H1 (cell line): Measurements from ENCODE around the gene FAM120C. TPM values are rescaled to one million over a fixed set of nuclear protein-coding genes. Genes with fewer than 3 reads are reported as not detected.

Experiments
- CHD1 ChIP-seq: IDR thresholded peaks from 2 replicates; pipeline ENCODE4 v1.6.1; 2012; ENCODE audit warnings: low read depth, low read length, improper control_type of control experiment
- CTCF ChIP-seq, 3 experiments: IDR thresholded peaks; 1 replicate in 2 of 3; 2 replicates in 1 of 3; pipeline versions ENCODE4 v1.5.1 to v1.6.1; 2011; ENCODE audit warnings: low read length in 3 of 3, mild to moderate bottlenecking in 3 of 3, inconsistent platforms in 2 of 3, low read depth in 1 of 3, moderate library complexity in 1 of 3; ENCODE audit not compliant: insufficient read depth in 1 of 3; ENCODE audit errors: control extremely low read depth in 1 of 3
- HDAC2 ChIP-seq, 2 experiments: fragments of 300-600 bp in 1 of 2; sonication (generic) in 1 of 2; IDR thresholded peaks; 2 replicates each; pipeline ENCODE4 v1.6.1; 2011 to 2012; ENCODE audit warnings: low read depth in 2 of 2, low read length in 2 of 2, mild to moderate bottlenecking in 2 of 2, moderate library complexity in 2 of 2, borderline replicate concordance in 1 of 2, inconsistent platforms in 1 of 2
- RFX5 ChIP-seq: IDR thresholded peaks from 2 replicates; pipeline ENCODE4 v1.6.1; 2011; ENCODE audit warnings: low read depth, low read length, improper control_type of control experiment, borderline replicate concordance
- SP2 ChIP-seq: IDR thresholded peaks from 2 replicates; pipeline ENCODE4 v1.6.1; 2012; ENCODE audit warnings: mild to moderate bottlenecking, low read length, inconsistent platforms
- SP4 ChIP-seq: IDR thresholded peaks from 2 replicates; pipeline ENCODE4 v1.6.1; 2012; ENCODE audit warnings: low read length, inconsistent platforms
- SUZ12 ChIP-seq: fragments of 200-600 bp; sonication (generic); IDR thresholded peaks from 2 replicates; pipeline ENCODE4 v1.6.1; 2012; ENCODE audit warnings: mild to moderate bottlenecking, inconsistent platforms, low read length, moderate library complexity, mixed read lengths
- TBP ChIP-seq: IDR thresholded peaks from 2 replicates; pipeline ENCODE4 v1.6.1; 2011; ENCODE audit warnings: low read depth, low read length, improper control_type of control experiment
- polyA plus RNA-seq, 7 experiments: library from polyadenylated mRNA; depleted of rRNA in 3 of 7; stranded (reverse) in 5 of 7; unstranded in 2 of 7; fragments of >200 nt in 5 of 7; fragments of 200-250 nt in 2 of 7; gene quantifications; 1 replicate in 5 of 7; 2 replicates in 1 of 7; 4 replicates in 1 of 7; pipeline versions ENCODE4 v1.2.1 to v1.2.3, GENCODE V29; 2011 to 2013; ENCODE audit warnings: missing spikeins in 2 of 7, mixed read lengths in 2 of 7
- total RNA-seq: library from RNA; stranded (reverse); fragmentation: NEBNext Ultra II Directional; extraction: Animal tissue kit (Norgen Biotek cat#: 25700); gene quantifications from 2 replicates; pipeline ENCODE4 v1.2.1, GENCODE V29; 2021

Gene FAM120C
- total and polyA plus RNA-seq, 2 of the 8 experiments (the other 6 are each of a cell fraction or from before 2014, with no cell fraction given) = 4.4 to 8.1 TPM

GRCh38 chrX:54044126-54044876 lies 138.8 kb downstream of the FAM120C start, which contains the start of gene PHF8 (continued):
- TF ChIP-seq CTCF (IDR thresholded peaks at IDR 0.05; ENCODE audit: control extremely low read depth in 1 of 3, insufficient read depth in 1 of 3, low read depth in 1 of 3, low read length in 3 of 3) (no peak), CHD1 (no peak), SP4 (no peak), RFX5 (no peak), SUZ12 (no peak), TBP (peak; percentile 48; the same call in 1 of the 2 replicates), SP2 (no peak), HDAC2 (IDR thresholded peaks at IDR 0.05; ENCODE audit: borderline replicate concordance in 1 of 2, low read depth in 2 of 2, low read length in 2 of 2) (no peak)
